Natural killer cell (primary cell): Measurements from ENCODE around the gene ETF1. TPM values are rescaled to one million over a fixed set of nuclear protein-coding genes. Genes with fewer than 3 reads are reported as not detected.
A peak's percentile ranks its signal among the peaks of the same experiment; 100 is the strongest.

Experiments
- ATAC-seq, 3 donors: fragments of 150-1000 bp in 2 of 3; fragments of 200-7000 bp in 1 of 3; cut with Tn5 transposase; 1 replicate in 1 of 3; 2 replicates in 2 of 3; pipeline ENCODE4 v1.10.0; 2021; ENCODE audit warnings: mild to moderate bottlenecking in 2 of 3, moderate library complexity in 2 of 3
- DNase-seq, 2 donors: peaks; one replicate each; pipeline versions ENCODE4 v3.0.0 to v3.0.0-alpha.2; 2013 to 2021; ENCODE audit warnings: mixed read lengths in 1 of 2
- H3K27ac ChIP-seq: one replicate; pipeline ENCODE4 v1.5.1; 2013; ENCODE audit warnings: mild to moderate bottlenecking, low read length
- H3K27me3 ChIP-seq: one replicate; pipeline ENCODE4 v1.6.1; 2013; ENCODE audit warnings: low read length; ENCODE audit not compliant: control insufficient read depth, insufficient read depth
- H3K36me3 ChIP-seq: one replicate; pipeline ENCODE4 v1.6.1; 2013; ENCODE audit warnings: low read length; ENCODE audit not compliant: control insufficient read depth, insufficient read depth
- H3K4me1 ChIP-seq: one replicate; pipeline ENCODE4 v1.6.1; 2013; ENCODE audit warnings: low read length; ENCODE audit not compliant: control insufficient read depth, insufficient read depth
- H3K4me3 ChIP-seq: one replicate; pipeline ENCODE4 v1.5.1; 2013; ENCODE audit warnings: low read length
- H3K9me3 ChIP-seq: one replicate; pipeline ENCODE4 v1.6.1; 2013; ENCODE audit warnings: low read length; ENCODE audit not compliant: control insufficient read depth, insufficient read depth
- H3K27ac Mint-ChIP-seq, 2 donors: one replicate each; pipeline ENCODE4 v1.8.0; 2022; ENCODE audit warnings: mild to moderate bottlenecking in 2 of 2, mixed read lengths in 2 of 2, moderate library complexity in 1 of 2
- H3K27me3 Mint-ChIP-seq, 2 donors: one replicate each; pipeline ENCODE4 v1.8.0; 2022; ENCODE audit warnings: low read depth in 2 of 2, mixed read lengths in 2 of 2
- H3K36me3 Mint-ChIP-seq: one replicate; pipeline ENCODE4 v1.8.0; 2022; ENCODE audit warnings: mixed read lengths
- H3K4me1 Mint-ChIP-seq, 2 donors: one replicate each; pipeline ENCODE4 v1.8.0; 2022; ENCODE audit warnings: mixed read lengths in 2 of 2
- H3K4me3 Mint-ChIP-seq: one replicate; pipeline ENCODE4 v1.8.0; 2022; ENCODE audit warnings: mild to moderate bottlenecking, moderate library complexity, mixed read lengths
- H3K9me3 Mint-ChIP-seq, 2 donors: one replicate each; pipeline ENCODE4 v1.8.0; 2022; ENCODE audit warnings: mixed read lengths in 2 of 2
- CTCF ChIP-seq: fragments of 200-600 bp; IDR thresholded peaks from one replicate; pipeline ENCODE4 v1.8.0; 2022; ENCODE audit warnings: antibody characterized with exemption
- WGBS: methylation state at CpG from one replicate; pipeline ENCODE4 v1.1.7; 2013; ENCODE audit warnings: missing lambda C conversion rate; ENCODE audit not compliant: insufficient coverage; 5-methylcytosine and 5-hydroxymethylcytosine counted together
- intact Hi-C: fragments of 100-400 bp; cut with micrococcal nuclease; formaldehyde crosslinking; loops from one replicate; pipeline ENCODE4 v1.14.2; 2022
- total RNA-seq, 4 donors: library from RNA; stranded (reverse); fragments of 120-200 nt in 1 of 4; gene quantifications; one replicate each; pipeline versions ENCODE4 v1.2.3 to v1.2.4, GENCODE V29; 2013 to 2022

ETF1 gene
- total RNA-seq, 3 donors from 2014 or later (not counting 1 experiment from before 2014, with no cell fraction given), result 135 to 189 (median 136) TPM

- Histone ChIP-seq H3K4me3 (no peak overlapping the region), H3K9me3 (no peaks in the 10 kb centered on the region), H3K27me3 (no peaks in the 10 kb centered on the region), H3K27ac (no peak overlapping the region), H3K4me1 (no peaks in the 10 kb centered on the region), H3K36me3 (peaks cover 7% of the 10 kb centered on the region)
- H3K36me3 Mint-ChIP-seq, result no peaks in the 10 kb centered on the region
- DNase-seq (no peak), ATAC-seq (peak in 2 of 3 donors; percentile 6 to 12)
- H3K9me3 Mint-ChIP-seq, result no peaks in the 10 kb centered on the region
- H3K4me3 Mint-ChIP-seq, result no peak overlapping the region
- H3K27ac Mint-ChIP-seq, result peak overlapping the region; percentile 16 to 75
- intact Hi-C loops, result no loop called here
- 84% methylated on average over 2 of the region's 2 CpGs for WGBS
- no peak for TF ChIP-seq CTCF
- peaks cover 62 to 68% of the 10 kb centered on the region in 2 donors for H3K4me1 Mint-ChIP-seq
- H3K27me3 Mint-ChIP-seq, result no peaks in the 10 kb centered on the region
Observed at GRCh38 chr5:138536215-138536614, 6.8 kb downstream of the ETF1 start.

GRCh38 chr5:138533973-138534941, 8.8 kb downstream of the ETF1 start:
- no peaks in the 10 kb centered on the region for H3K27me3 Mint-ChIP-seq
- no peak for TF ChIP-seq CTCF
- Histone ChIP-seq H3K27me3 (no peaks in the 10 kb centered on the region), H3K4me1 (no peaks in the 10 kb centered on the region), H3K9me3 (no peaks in the 10 kb centered on the region), H3K27ac (no peak overlapping the region), H3K4me3 (no peak overlapping the region), H3K36me3 (peaks cover 7% of the 10 kb centered on the region)
- H3K36me3 Mint-ChIP-seq, result no peaks in the 10 kb centered on the region
- DNase-seq (no peak), ATAC-seq (no peak)
- H3K27ac Mint-ChIP-seq, result no peak overlapping the region
- H3K9me3 Mint-ChIP-seq, result no peaks in the 10 kb centered on the region
- peaks cover 53 to 63% of the 10 kb centered on the region in 2 donors for H3K4me1 Mint-ChIP-seq
- WGBS, result 100% methylated on average over 5 of the region's 5 CpGs
- intact Hi-C loops, result no loop called here
- H3K4me3 Mint-ChIP-seq, result no peak overlapping the region

GRCh38 chr5:138529812-138530211, 13.2 kb downstream of the ETF1 start:
- no peak for DNase-seq
- TF ChIP-seq CTCF, result no peak
- Histone ChIP-seq H3K27me3 (no peaks in the 10 kb centered on the region), H3K27ac (no peak overlapping the region), H3K9me3 (no peaks in the 10 kb centered on the region), H3K36me3 (peaks cover 11% of the 10 kb centered on the region), H3K4me1 (no peaks in the 10 kb centered on the region), H3K4me3 (no peak overlapping the region)
- no peaks in the 10 kb centered on the region for H3K27me3 Mint-ChIP-seq
- H3K4me3 Mint-ChIP-seq, result no peak overlapping the region
- no peaks in the 10 kb centered on the region for H3K9me3 Mint-ChIP-seq
- peak overlapping the region in 1 of 2 donors; percentile 31 for H3K27ac Mint-ChIP-seq
- intact Hi-C loops, result no loop called here
- 94% methylated on average over 8 of the region's 8 CpGs for WGBS
- no peak for ATAC-seq
- H3K4me1 Mint-ChIP-seq, result peaks cover 38 to 52% of the 10 kb centered on the region in 2 donors
- no peaks in the 10 kb centered on the region for H3K36me3 Mint-ChIP-seq
